GM12891 (cell line): ENCODE results near the gene CLTRN.

Experiments
- DNase-seq: peaks from one replicate; pipeline ENCODE4 v3.0.0; 2011; ENCODE audit warnings: low spot score; ENCODE audit not compliant: insufficient read length
- FAIRE-seq: peaks from 2 replicates; lab custom pipeline; 2011; peaks lifted over from hg19 to GRCh38; lab: Jason Lieb, UNC
- PAX5 ChIP-seq: IDR thresholded peaks from 2 replicates; pipeline ENCODE4 v1.6.1; 2011; ENCODE audit warnings: low read length, moderate library complexity, mild to moderate bottlenecking; ENCODE audit not compliant: insufficient read depth, severe bottlenecking
- POLR2A ChIP-seq: IDR thresholded peaks from 2 replicates; pipeline ENCODE4 v1.6.1; 2011; ENCODE audit warnings: low read depth, low read length, control low read depth
- POLR2AphosphoS5 ChIP-seq: IDR thresholded peaks from 2 replicates; pipeline ENCODE4 v1.6.1; 2011; ENCODE audit warnings: low read depth, low read length, control low read depth
- POU2F2 ChIP-seq: IDR thresholded peaks from 2 replicates; pipeline ENCODE4 v1.6.1; 2011; ENCODE audit warnings: low read depth, mild to moderate bottlenecking, control low read depth, low read length, moderate library complexity
- SPI1 ChIP-seq: IDR thresholded peaks from 2 replicates; pipeline ENCODE4 v1.6.1; 2011; ENCODE audit warnings: low read depth, low read length, control low read depth
- TAF1 ChIP-seq: IDR thresholded peaks from 2 replicates; pipeline ENCODE4 v1.6.1; 2011; ENCODE audit warnings: low read depth, low read length, control low read depth

Gene CLTRN

DNA sequence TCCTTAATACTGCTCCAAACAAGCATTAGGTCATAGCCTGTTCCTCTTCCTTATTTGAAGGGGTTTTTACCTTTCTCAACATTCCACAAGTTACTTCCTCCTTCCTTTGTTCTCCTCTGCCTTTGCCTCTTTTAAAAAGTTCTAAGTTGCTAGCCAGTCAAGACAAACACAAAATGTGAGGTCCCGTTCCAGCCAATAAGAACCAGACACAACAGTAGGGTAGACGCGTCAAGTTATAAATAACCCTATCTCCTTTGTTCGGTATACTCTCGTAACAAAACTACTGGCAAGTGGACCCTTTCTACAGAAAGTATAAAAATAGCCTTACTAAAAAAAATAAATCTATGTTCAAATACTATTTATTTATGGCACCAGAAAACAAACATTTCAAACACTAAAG lies 57.5 kb downstream of the CLTRN start:
- FAIRE-seq (no peak), DNase-seq (no peak)
- TF ChIP-seq POLR2A = no peak
- TF ChIP-seq POU2F2 = no peak
- no peak for TF ChIP-seq POLR2AphosphoS5
- no peak for TF ChIP-seq SPI1
- no peak for TF ChIP-seq PAX5

DNA sequence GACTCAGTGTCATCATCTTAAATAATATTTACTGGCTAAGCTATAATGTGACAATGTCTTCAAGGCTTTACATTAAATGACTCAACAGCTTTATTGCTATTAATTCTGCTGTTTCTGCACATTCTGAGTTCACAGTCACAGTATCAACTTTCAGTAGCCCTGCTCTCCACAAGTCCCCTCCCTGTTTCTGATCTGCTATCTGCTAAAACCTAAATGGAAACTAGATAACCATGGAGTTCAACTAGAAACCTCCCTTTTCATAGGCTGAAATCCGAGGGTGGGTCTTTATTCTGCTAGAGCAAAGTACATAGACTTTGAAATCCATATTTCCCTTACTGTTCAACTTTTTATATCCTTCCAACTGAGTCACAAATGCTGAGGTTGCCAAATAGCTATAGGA lies 58.5 kb downstream of the CLTRN start:
- no peak for TF ChIP-seq POU2F2
- TF ChIP-seq PAX5 = no peak
- no peak for TF ChIP-seq TAF1
- TF ChIP-seq POLR2A = no peak
- TF ChIP-seq SPI1 = no peak
- TF ChIP-seq POLR2AphosphoS5 = no peak
- no peak for DNase-seq
- FAIRE-seq = no peak

DNA sequence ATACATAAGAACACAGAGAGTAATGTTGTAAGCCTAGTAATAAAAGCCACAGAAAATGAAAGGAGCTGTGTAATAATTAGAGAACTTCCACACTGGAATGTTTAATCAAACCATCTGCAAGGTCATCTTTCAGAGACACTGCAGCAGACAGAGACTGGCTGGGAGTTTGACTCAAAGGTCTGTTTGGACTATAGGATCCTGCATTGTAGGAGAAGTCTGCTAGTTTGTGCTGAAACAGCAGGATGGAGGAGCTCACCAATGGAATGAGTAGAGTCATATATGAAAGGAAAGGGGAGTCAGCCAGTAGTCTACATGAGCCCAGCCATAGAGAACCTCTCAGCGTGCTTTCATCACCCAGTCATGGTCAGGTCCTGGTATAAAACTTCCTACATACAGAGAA lies 59.4 kb downstream of the CLTRN start:
- no peak for TF ChIP-seq POU2F2
- TF ChIP-seq PAX5 = no peak
- TF ChIP-seq SPI1 = no peak
- no peak for TF ChIP-seq POLR2A
- no peak for TF ChIP-seq TAF1
- TF ChIP-seq POLR2AphosphoS5 = no peak
- no peak for DNase-seq
- no peak for FAIRE-seq

DNA sequence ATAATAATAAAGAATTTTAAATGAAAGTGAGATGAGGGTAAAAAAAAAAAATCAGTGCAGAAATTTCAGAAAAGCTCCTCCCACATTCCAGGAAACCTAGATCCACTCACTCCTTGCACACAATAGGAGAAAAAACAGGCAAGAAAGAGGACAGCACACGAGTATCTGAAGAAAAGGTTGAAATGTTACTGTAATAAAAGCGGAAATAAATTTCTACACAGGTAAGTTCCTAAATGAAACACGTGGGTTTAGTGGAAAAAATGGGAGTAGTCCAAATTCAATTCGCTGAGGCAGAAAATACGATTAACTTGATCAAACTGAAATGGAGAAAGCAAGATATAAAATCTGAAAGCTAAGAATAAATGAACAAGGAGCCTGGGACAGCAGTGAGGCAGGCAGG lies 61.8 kb downstream of the CLTRN start:
- no peak for FAIRE-seq
- TF ChIP-seq POLR2A (no peak), TAF1 (no peak), POU2F2 (no peak), POLR2AphosphoS5 (no peak), SPI1 (no peak), PAX5 (no peak)
- no peak for DNase-seq

DNA sequence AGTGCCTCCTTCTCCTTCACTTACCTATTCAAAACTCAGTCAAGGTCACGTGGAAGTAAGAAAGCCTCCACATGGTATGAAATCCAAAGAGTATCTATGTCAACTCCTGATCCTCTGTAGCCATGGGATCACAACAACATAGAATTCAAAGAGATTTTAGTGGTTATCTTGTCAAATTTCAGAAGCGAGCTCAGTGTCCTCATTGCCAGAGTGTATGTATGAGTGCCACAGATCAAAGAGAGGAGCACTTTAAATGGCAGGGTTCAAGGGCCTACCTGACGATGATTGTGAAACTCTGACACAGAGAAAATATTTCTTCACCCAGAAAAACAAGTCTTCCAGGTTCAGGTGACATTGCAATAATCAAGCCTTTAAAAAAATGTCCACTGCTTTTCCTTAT lies 62.7 kb downstream of the CLTRN start:
- FAIRE-seq (no peak), DNase-seq (no peak)
- TF ChIP-seq PAX5 (no peak), SPI1 (no peak), POLR2AphosphoS5 (no peak), POLR2A (no peak), POU2F2 (no peak), TAF1 (no peak)

DNA sequence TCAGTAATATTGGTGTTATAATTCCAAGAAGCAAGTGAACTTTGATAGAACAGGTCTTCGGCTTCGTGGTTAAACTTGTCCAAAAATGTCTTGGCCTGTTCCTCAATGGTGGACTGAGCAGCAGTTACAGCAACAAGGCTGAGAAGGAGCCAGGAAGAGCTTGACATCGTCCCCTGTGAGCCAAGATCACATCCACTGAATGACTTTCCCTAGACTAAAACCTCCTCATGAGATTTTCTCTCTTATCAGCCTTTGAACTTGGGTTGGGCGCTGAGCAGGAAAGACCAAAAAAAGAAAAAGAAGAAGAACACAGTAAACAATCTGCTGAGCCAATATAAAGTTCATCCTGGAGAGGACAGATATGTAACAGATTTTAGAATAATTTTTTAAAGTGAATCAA lies 63.9 kb downstream of the CLTRN start, which contains the start of gene ACE2:
Gene ACE2, minus strand, starts transcription at position 216 of the 400 bp plus-strand sequence. Its CDS starts 49 bp downstream, at position 167.
- no peak for FAIRE-seq
- no peak for TF ChIP-seq POLR2AphosphoS5
- TF ChIP-seq SPI1 = no peak
- no peak for TF ChIP-seq PAX5
- TF ChIP-seq POU2F2 = no peak
- TF ChIP-seq POLR2A = no peak
- TF ChIP-seq TAF1 = no peak
- no peak for DNase-seq

DNA sequence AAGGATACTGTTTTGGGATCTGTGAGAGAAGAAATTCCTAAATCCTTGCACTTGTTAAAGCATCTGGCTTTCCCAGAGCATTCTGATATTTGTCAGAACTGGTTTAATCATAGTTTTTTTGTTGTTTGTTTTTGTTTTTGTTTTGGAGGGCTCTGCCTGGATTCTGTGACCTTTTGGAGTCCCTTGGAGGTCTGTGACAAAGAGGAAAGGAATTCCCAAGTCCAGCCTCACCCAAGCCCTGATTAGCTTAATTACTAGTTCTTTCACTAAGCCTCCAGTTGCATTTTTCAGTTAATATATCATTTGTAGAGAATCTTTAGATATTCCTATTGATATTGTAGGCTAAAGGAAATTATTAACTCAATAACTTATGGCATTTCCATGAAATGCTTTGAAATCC lies 64.6 kb downstream of the CLTRN start:
- FAIRE-seq (no peak), DNase-seq (no peak)
- TF ChIP-seq PAX5 (no peak), TAF1 (no peak), POLR2A (no peak), SPI1 (no peak), POU2F2 (no peak), POLR2AphosphoS5 (no peak)

DNA sequence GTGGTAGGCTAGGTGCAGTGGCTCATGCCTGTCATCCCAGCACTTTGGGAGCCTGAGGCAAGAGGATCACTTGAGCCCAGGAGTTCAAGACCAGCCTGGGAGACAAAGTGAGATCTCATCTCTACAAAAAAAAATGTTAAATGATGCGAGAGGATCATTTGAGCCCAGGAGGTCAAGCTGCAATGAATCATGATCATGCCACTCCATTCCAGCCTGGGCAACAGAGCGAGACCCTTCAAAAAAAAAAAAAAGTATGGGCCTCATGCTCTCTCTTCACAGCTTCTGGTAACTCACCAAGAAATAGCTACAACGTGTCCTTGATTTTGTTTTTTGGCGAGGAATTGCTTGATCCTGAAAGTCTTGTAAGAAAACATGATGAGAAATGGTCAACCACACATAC lies 65.1 kb downstream of the CLTRN start:
- FAIRE-seq = no peak

DNA sequence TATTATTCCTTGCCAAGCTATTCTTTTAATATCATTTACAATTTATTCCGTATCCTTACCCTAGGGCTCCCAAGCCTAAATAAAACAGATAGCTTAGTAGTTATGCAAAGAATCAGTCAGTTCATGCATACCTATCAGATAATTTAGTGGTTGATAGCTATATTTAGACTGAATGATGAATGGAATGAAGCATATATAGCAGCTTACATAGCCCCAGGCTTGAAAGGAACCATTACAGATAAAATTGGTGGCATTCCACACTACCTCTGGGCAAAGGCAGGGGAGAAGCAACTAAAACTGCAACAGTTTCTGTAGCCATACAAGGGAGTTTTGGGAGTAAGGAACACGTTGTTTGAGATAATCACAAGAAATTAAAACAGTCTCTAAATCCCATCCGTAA lies 66.6 kb downstream of the CLTRN start:
- FAIRE-seq (peak; percentile 57), DNase-seq (no peak)
- TF ChIP-seq PAX5 = no peak
- TF ChIP-seq POLR2AphosphoS5 = no peak
- no peak for TF ChIP-seq TAF1
- TF ChIP-seq SPI1 = no peak
- TF ChIP-seq POU2F2 = no peak
- no peak for TF ChIP-seq POLR2A

More for the DNA sequence above, 65.1 kb downstream of the CLTRN start:
- TF ChIP-seq TAF1 (no peak), POLR2A (no peak), POU2F2 (no peak), PAX5 (no peak), POLR2AphosphoS5 (no peak), SPI1 (no peak)
- DNase-seq = no peak

DNA sequence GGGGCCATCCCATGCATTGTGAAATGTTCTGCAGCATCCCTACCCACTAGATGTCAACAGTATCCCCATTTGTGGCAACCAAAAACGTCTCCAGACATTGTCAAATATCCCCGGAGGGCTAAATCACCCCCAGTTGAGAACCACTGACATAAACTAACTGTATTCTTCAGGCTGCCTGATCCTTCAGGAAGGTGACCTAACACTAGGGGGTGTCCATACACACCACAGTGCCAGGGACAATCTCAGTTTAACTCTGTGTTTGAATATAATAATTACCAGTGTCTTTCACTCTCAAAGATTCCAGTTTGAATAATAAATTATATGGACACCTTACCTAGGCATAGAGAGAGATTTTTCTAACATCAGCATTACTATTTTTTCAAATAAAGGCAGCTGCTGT lies 70.2 kb downstream of the CLTRN start:
- DNase-seq = no peak
- no peak for FAIRE-seq
- no peak for TF ChIP-seq PAX5
